Neuronal stem cell (in vitro differentiated cells): ENCODE data around the gene ALS2.
A peak's percentile ranks its signal among the peaks of the same experiment; 100 is the strongest.

Experiments used
- DNase-seq: peaks from one replicate; pipeline ENCODE4 v3.0.0-alpha.2; 2013; ENCODE audit warnings: low spot score
- H2AFZ ChIP-seq: one replicate; pipeline ENCODE4 v1.6.1; 2013; ENCODE audit warnings: mild to moderate bottlenecking, low read length, inconsistent platforms
- H2AK5ac ChIP-seq: 2 replicates; pipeline ENCODE4 v1.6.1; 2013; ENCODE audit warnings: low read depth, mild to moderate bottlenecking, inconsistent platforms, low read length, moderate library complexity, mixed read lengths
- H2BK120ac ChIP-seq: 2 replicates; pipeline ENCODE4 v1.6.1; 2013; ENCODE audit warnings: low read depth, mild to moderate bottlenecking, inconsistent platforms, low read length, moderate library complexity, mixed read lengths
- H2BK12ac ChIP-seq: one replicate; pipeline ENCODE4 v1.6.1; 2013; ENCODE audit warnings: low read length, inconsistent platforms
- H2BK15ac ChIP-seq: 2 replicates; pipeline ENCODE4 v1.6.1; 2013; ENCODE audit warnings: mild to moderate bottlenecking, low read length, inconsistent platforms, mixed read lengths
- H2BK5ac ChIP-seq: one replicate; pipeline ENCODE4 v1.6.1; 2013; ENCODE audit warnings: inconsistent platforms, mild to moderate bottlenecking, low read length, moderate library complexity
- H3K14ac ChIP-seq: one replicate; pipeline ENCODE4 v1.6.1; 2013; ENCODE audit warnings: low read length, inconsistent platforms
- H3K18ac ChIP-seq: 2 replicates; pipeline ENCODE4 v1.6.1; 2013; ENCODE audit warnings: low read length, inconsistent platforms
- H3K23ac ChIP-seq: 2 replicates; pipeline ENCODE4 v1.6.1; 2013; ENCODE audit warnings: low read depth, mild to moderate bottlenecking, mixed read lengths, low read length, inconsistent platforms; ENCODE audit not compliant: poor library complexity
- H3K27ac ChIP-seq: replicated peaks from 3 replicates; pipeline ENCODE4 v1.5.1; 2013; ENCODE audit warnings: low read length, inconsistent platforms
- H3K27me3 ChIP-seq, 3 experiments: 2 replicates each; pipeline ENCODE4 v1.6.1; 2013; ENCODE audit warnings: low read length in 3 of 3, mild to moderate bottlenecking in 2 of 3, inconsistent platforms in 1 of 3, low read depth in 1 of 3, mixed read lengths in 1 of 3, moderate library complexity in 1 of 3; ENCODE audit not compliant: control insufficient read depth in 3 of 3, insufficient read depth in 3 of 3
- H3K36me3 ChIP-seq, 2 donors: replicated peaks in 1 of 2; 2 replicates each; pipeline ENCODE4 v1.6.1; 2013; ENCODE audit warnings: low read length in 2 of 2; ENCODE audit not compliant: control insufficient read depth in 2 of 2, insufficient read depth in 2 of 2
- H3K4ac ChIP-seq: 2 replicates; pipeline ENCODE4 v1.6.1; 2013; ENCODE audit warnings: inconsistent platforms, mild to moderate bottlenecking, low read length, moderate library complexity
- H3K4me1 ChIP-seq, 2 donors: 1 replicate in 1 of 2; 2 replicates in 1 of 2; pipeline ENCODE4 v1.6.1; 2013; ENCODE audit warnings: low read length in 2 of 2, low read depth in 1 of 2; ENCODE audit not compliant: control insufficient read depth in 2 of 2, insufficient read depth in 1 of 2
- H3K4me2 ChIP-seq: one replicate; pipeline ENCODE4 v1.6.1; 2013; ENCODE audit warnings: mild to moderate bottlenecking, low read length, inconsistent platforms; ENCODE audit not compliant: insufficient read depth, poor library complexity, severe bottlenecking
- H3K4me3 ChIP-seq, 2 donors: 2 replicates each; pipeline ENCODE4 v1.5.1; 2013; ENCODE audit warnings: low read length in 2 of 2, mild to moderate bottlenecking in 2 of 2, inconsistent platforms in 1 of 2, moderate library complexity in 1 of 2
- H3K79me1 ChIP-seq: one replicate; pipeline ENCODE4 v1.6.1; 2013; ENCODE audit warnings: low read depth, mild to moderate bottlenecking, inconsistent platforms, low read length, moderate library complexity
- H3K9ac ChIP-seq: one replicate; pipeline ENCODE4 v1.6.1; 2013; ENCODE audit warnings: mild to moderate bottlenecking, low read depth, low read length, inconsistent platforms; ENCODE audit not compliant: poor library complexity
- H3K9me3 ChIP-seq, 2 donors: replicated peaks in 1 of 2; 2 replicates each; pipeline versions ENCODE3 to v1.6.1; 2013; ENCODE audit warnings: low read length in 2 of 2, mild to moderate bottlenecking in 2 of 2, inconsistent platforms in 1 of 2, low read depth in 1 of 2, mixed read lengths in 1 of 2, moderate library complexity in 1 of 2; ENCODE audit not compliant: control insufficient read depth in 2 of 2, insufficient read depth in 1 of 2
- H4K8ac ChIP-seq: one replicate; pipeline ENCODE4 v1.6.1; 2013; ENCODE audit warnings: low read depth, mild to moderate bottlenecking, inconsistent platforms, low read length, moderate library complexity
- H4K91ac ChIP-seq: one replicate; pipeline ENCODE4 v1.6.1; 2013; ENCODE audit warnings: low read length, low read depth, mild to moderate bottlenecking, inconsistent platforms; ENCODE audit not compliant: poor library complexity
- WGBS, 2 donors: extraction: QIAGEN DNeasy Blood & Tissue Kit; methylation state at CpG; one replicate each; pipeline ENCODE4 v1.1.7; 2013; ENCODE audit warnings: missing lambda C conversion rate in 2 of 2, mixed read lengths in 1 of 2; ENCODE audit not compliant: insufficient read length in 2 of 2, insufficient replicate concordance in 1 of 2; ENCODE audit errors: extremely low coverage in 2 of 2; 5-methylcytosine and 5-hydroxymethylcytosine counted together

ALS2 gene

GRCh38 chr2:201697899-201698298, 82.8 kb downstream of the ALS2 start:
- no peaks in the 10 kb centered on the region for H3K27me3 ChIP-seq
- no peak overlapping the region for H3K4ac ChIP-seq
- H3K9ac ChIP-seq = no peak overlapping the region
- no peak overlapping the region for H3K14ac ChIP-seq
- H4K91ac ChIP-seq = no peak overlapping the region
- H3K4me1 ChIP-seq = peaks cover 0 to 8% of the 10 kb centered on the region in 2 donors
- no peak for DNase-seq
- H2AK5ac ChIP-seq = no peak overlapping the region
- H2BK120ac ChIP-seq = no peak overlapping the region
- no peak overlapping the region for H3K4me2 ChIP-seq
- H3K36me3 ChIP-seq = peaks cover 0 to 28% of the 10 kb centered on the region in 2 donors
- no peaks in the 10 kb centered on the region for H3K9me3 ChIP-seq
- H2BK5ac ChIP-seq = no peak overlapping the region
- H2AFZ ChIP-seq = no peak overlapping the region
- WGBS, 2 donors = no CpG with 5 or more reads among the region's 2 CpGs
- H2BK12ac ChIP-seq = no peak overlapping the region
- no peaks in the 10 kb centered on the region for H3K79me1 ChIP-seq
- no peak overlapping the region for H2BK15ac ChIP-seq
- H3K4me3 ChIP-seq = no peak overlapping the region
- H3K23ac ChIP-seq = no peak overlapping the region
- H4K8ac ChIP-seq = no peak overlapping the region
- no peak overlapping the region for H3K18ac ChIP-seq
- no peak overlapping the region for H3K27ac ChIP-seq

DNA sequence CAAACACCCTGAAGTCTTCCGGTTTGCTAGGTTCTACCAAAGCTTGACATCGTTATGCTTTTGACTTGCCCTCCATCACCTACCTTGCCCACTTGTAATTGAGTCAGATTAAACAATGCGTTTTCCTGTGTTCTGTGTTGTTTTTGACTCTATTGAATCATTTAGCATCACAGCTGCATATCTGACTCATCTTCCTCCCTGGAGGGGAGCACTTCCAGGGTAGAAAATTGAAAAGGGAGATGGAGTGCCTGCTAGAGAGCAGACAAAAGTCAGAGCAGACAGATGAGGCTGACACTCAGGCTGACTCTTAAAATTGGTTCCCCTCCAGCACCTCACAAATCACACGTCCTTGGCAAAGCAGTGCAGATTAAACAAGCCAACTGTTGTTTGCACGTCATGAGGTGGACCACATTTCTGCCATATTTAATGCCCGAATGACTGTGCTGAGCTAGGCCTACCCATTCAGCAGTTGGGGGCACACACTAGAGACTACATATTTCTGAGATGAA, 84.5 kb downstream of the ALS2 start:
- Histone ChIP-seq H3K4me1 (peaks cover 0 to 8% of the 10 kb centered on the region in 2 donors), H3K14ac (no peak overlapping the region), H2BK12ac (no peak overlapping the region), H3K23ac (no peak overlapping the region), H4K91ac (no peak overlapping the region), H3K27ac (no peak overlapping the region), H3K4me3 (no peak overlapping the region), H2BK15ac (no peak overlapping the region), H2AK5ac (no peak overlapping the region), H2BK5ac (no peak overlapping the region), H4K8ac (no peak overlapping the region), H3K9me3 (no peaks in the 10 kb centered on the region), H3K9ac (no peak overlapping the region), H3K18ac (no peak overlapping the region), H3K4ac (no peak overlapping the region), H3K36me3 (peaks cover 0 to 13% of the 10 kb centered on the region in 2 donors), H2BK120ac (no peak overlapping the region), H2AFZ (peak overlapping the region; percentile 68), H3K27me3 (no peaks in the 10 kb centered on the region), H3K79me1 (no peaks in the 10 kb centered on the region), H3K4me2 (no peak overlapping the region)
- WGBS, 2 donors = no CpG with 5 or more reads among the region's 6 CpGs
- no peak for DNase-seq

DNA sequence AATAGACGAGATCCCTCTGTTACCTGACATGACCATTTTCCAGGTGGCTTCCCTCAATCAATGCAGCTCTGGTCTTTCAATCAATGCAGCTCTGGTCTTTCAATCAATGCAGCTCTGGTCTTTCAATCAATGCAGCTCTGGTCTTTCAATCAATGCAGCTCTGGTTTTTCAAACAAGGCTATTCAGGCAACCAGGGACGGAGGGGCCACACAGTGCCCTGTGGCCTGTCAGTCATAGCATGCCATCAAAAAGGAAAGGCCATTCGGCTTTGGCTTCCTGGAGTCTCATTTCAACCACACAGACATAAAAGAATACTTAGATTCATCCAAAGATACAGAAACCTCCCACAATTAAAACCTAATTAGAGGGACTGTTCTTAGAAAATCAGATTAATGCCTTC, 95.6 kb downstream of the ALS2 start:
- Histone ChIP-seq H2BK15ac (no peak overlapping the region), H2BK12ac (no peak overlapping the region), H3K18ac (no peak overlapping the region), H3K36me3 (no peaks in the 10 kb centered on the region), H4K8ac (no peak overlapping the region), H3K4me3 (no peak overlapping the region), H3K79me1 (no peaks in the 10 kb centered on the region), H2BK120ac (no peak overlapping the region), H2BK5ac (no peak overlapping the region), H3K9me3 (no peaks in the 10 kb centered on the region), H4K91ac (no peak overlapping the region), H3K9ac (no peak overlapping the region), H3K4me1 (peaks cover 0 to 5% of the 10 kb centered on the region in 2 donors), H2AK5ac (no peak overlapping the region), H3K27ac (no peak overlapping the region), H3K4ac (no peak overlapping the region), H3K4me2 (no peak overlapping the region), H3K27me3 (no peaks in the 10 kb centered on the region), H2AFZ (no peak overlapping the region), H3K14ac (no peak overlapping the region), H3K23ac (no peak overlapping the region)
- no peak for DNase-seq
- no CpG with 5 or more reads among the region's 3 CpGs for WGBS, 2 donors

GRCh38 chr2:201680743-201681142, 100.0 kb downstream of the ALS2 start:
- no peaks in the 10 kb centered on the region for H3K9me3 ChIP-seq
- H3K27ac ChIP-seq = no peak overlapping the region
- H3K14ac ChIP-seq = no peak overlapping the region
- no peak overlapping the region for H2BK12ac ChIP-seq
- no peak overlapping the region for H2AFZ ChIP-seq
- H3K79me1 ChIP-seq = no peaks in the 10 kb centered on the region
- H2AK5ac ChIP-seq = no peak overlapping the region
- DNase-seq = peak; percentile 20
- H2BK15ac ChIP-seq = no peak overlapping the region
- H3K4me2 ChIP-seq = no peak overlapping the region
- H3K4ac ChIP-seq = no peak overlapping the region
- H2BK5ac ChIP-seq = no peak overlapping the region
- no CpG with 5 or more reads among the region's 9 CpGs for WGBS, 2 donors
- H3K27me3 ChIP-seq = peaks cover 0 to 4% (median 0%) of the 10 kb centered on the region in 3 experiments
- no peak overlapping the region for H3K4me3 ChIP-seq
- H4K8ac ChIP-seq = no peak overlapping the region
- no peak overlapping the region for H2BK120ac ChIP-seq
- H4K91ac ChIP-seq = no peak overlapping the region
- H3K4me1 ChIP-seq = peaks cover 4 to 5% of the 10 kb centered on the region in 2 donors
- no peaks in the 10 kb centered on the region for H3K36me3 ChIP-seq
- H3K18ac ChIP-seq = no peak overlapping the region
- no peak overlapping the region for H3K23ac ChIP-seq
- no peak overlapping the region for H3K9ac ChIP-seq
